ENCODE results near the gene PCDHGC4.

Gene PCDHGC4

DNA sequence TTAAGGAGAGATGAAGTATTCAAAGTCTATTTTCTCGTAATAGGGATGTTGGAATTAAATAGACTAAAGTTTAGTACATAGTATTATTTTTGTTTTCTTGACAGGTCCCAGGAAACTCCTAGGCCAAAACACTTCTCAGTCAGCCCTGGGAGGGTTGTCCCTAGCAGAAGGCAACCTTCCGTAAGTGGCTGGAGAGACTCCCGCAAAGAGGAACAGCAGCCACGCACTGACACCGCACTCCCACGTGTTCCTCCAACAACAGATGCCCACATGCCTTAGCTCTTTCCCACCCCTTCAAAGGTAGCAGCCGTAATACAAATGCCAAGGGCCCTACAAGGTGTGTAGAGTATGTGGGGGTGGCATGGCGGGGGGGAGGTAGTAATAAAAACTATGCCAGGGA lies 32.5 kb downstream of the PCDHGC4 start:
- ATAC-seq, result no peak
- no peak for TF ChIP-seq TCF4 (CRISPR knock-in tag; IDR thresholded peaks at IDR 0.05; ENCODE audit: borderline replicate concordance)
- TF ChIP-seq ESRRG (CRISPR knock-in tag; IDR thresholded peaks at IDR 0.05), result no peak
- TF ChIP-seq, protein P1, sequence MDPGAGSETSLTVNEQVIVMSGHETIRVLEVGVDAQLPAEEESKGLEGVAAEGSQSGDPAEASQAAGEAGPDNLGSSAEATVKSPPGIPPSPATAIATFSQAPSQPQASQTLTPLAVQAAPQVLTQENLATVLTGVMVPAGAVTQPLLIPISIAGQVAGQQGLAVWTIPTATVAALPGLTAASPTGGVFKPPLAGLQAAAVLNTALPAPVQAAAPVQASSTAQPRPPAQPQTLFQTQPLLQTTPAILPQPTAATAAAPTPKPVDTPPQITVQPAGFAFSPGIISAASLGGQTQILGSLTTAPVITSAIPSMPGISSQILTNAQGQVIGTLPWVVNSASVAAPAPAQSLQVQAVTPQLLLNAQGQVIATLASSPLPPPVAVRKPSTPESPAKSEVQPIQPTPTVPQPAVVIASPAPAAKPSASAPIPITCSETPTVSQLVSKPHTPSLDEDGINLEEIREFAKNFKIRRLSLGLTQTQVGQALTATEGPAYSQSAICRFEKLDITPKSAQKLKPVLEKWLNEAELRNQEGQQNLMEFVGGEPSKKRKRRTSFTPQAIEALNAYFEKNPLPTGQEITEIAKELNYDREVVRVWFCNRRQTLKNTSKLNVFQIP (CRISPR knock-in tag; IDR thresholded peaks at IDR 0.05; ENCODE audit: borderline replicate concordance, low read depth), result no peak
- TF ChIP-seq, protein P2, sequence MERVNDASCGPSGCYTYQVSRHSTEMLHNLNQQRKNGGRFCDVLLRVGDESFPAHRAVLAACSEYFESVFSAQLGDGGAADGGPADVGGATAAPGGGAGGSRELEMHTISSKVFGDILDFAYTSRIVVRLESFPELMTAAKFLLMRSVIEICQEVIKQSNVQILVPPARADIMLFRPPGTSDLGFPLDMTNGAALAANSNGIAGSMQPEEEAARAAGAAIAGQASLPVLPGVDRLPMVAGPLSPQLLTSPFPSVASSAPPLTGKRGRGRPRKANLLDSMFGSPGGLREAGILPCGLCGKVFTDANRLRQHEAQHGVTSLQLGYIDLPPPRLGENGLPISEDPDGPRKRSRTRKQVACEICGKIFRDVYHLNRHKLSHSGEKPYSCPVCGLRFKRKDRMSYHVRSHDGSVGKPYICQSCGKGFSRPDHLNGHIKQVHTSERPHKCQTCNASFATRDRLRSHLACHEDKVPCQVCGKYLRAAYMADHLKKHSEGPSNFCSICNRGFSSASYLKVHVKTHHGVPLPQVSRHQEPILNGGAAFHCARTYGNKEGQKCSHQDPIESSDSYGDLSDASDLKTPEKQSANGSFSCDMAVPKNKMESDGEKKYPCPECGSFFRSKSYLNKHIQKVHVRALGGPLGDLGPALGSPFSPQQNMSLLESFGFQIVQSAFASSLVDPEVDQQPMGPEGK (CRISPR knock-in tag; IDR thresholded peaks at IDR 0.05; ENCODE audit: borderline replicate concordance), result no peak
- no peak for TF ChIP-seq ARNTL (CRISPR knock-in tag; IDR thresholded peaks at IDR 0.05; ENCODE audit: borderline replicate concordance, low read depth)
- TF ChIP-seq ZFP30 (CRISPR knock-in tag; IDR thresholded peaks at IDR 0.05), result no peak
- TF ChIP-seq TOX (CRISPR knock-in tag; IDR thresholded peaks at IDR 0.05; ENCODE audit: borderline replicate concordance), result no peak
- TF ChIP-seq, protein P3, sequence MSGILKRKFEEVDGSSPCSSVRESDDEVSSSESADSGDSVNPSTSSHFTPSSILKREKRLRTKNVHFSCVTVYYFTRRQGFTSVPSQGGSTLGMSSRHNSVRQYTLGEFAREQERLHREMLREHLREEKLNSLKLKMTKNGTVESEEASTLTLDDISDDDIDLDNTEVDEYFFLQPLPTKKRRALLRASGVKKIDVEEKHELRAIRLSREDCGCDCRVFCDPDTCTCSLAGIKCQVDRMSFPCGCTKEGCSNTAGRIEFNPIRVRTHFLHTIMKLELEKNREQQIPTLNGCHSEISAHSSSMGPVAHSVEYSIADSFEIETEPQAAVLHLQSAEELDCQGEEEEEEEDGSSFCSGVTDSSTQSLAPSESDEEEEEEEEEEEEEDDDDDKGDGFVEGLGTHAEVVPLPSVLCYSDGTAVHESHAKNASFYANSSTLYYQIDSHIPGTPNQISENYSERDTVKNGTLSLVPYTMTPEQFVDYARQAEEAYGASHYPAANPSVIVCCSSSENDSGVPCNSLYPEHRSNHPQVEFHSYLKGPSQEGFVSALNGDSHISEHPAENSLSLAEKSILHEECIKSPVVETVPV (CRISPR knock-in tag; IDR thresholded peaks at IDR 0.05), result no peak
- TF ChIP-seq ZNF70 (CRISPR knock-in tag; IDR thresholded peaks at IDR 0.05), result no peak
- TF ChIP-seq ISL1 (CRISPR knock-in tag; IDR thresholded peaks at IDR 0.05), result no peak
- TF ChIP-seq, protein P4, sequence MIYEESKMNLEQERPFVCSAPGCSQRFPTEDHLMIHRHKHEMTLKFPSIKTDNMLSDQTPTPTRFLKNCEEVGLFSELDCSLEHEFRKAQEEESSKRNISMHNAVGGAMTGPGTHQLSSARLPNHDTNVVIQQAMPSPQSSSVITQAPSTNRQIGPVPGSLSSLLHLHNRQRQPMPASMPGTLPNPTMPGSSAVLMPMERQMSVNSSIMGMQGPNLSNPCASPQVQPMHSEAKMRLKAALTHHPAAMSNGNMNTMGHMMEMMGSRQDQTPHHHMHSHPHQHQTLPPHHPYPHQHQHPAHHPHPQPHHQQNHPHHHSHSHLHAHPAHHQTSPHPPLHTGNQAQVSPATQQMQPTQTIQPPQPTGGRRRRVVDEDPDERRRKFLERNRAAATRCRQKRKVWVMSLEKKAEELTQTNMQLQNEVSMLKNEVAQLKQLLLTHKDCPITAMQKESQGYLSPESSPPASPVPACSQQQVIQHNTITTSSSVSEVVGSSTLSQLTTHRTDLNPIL (CRISPR knock-in tag; IDR thresholded peaks at IDR 0.05; ENCODE audit: low read depth), result no peak
- TF ChIP-seq GLIS3 (CRISPR knock-in tag; IDR thresholded peaks at IDR 0.05), result no peak
- no peak for TF ChIP-seq BACH2 (CRISPR knock-in tag; IDR thresholded peaks at IDR 0.05; ENCODE audit: borderline replicate concordance)
- no peak for TF ChIP-seq OSR1 (CRISPR knock-in tag; IDR thresholded peaks at IDR 0.05)
- no peak for TF ChIP-seq CSDC2 (CRISPR knock-in tag; IDR thresholded peaks at IDR 0.05)
- no peak for TF ChIP-seq ZC3H10 (CRISPR knock-in tag; IDR thresholded peaks at IDR 0.05)
- TF ChIP-seq SNAI2 (CRISPR knock-in tag; IDR thresholded peaks at IDR 0.05), result no peak
- TF ChIP-seq RARB (CRISPR knock-in tag; IDR thresholded peaks at IDR 0.05), result no peak

DNA sequence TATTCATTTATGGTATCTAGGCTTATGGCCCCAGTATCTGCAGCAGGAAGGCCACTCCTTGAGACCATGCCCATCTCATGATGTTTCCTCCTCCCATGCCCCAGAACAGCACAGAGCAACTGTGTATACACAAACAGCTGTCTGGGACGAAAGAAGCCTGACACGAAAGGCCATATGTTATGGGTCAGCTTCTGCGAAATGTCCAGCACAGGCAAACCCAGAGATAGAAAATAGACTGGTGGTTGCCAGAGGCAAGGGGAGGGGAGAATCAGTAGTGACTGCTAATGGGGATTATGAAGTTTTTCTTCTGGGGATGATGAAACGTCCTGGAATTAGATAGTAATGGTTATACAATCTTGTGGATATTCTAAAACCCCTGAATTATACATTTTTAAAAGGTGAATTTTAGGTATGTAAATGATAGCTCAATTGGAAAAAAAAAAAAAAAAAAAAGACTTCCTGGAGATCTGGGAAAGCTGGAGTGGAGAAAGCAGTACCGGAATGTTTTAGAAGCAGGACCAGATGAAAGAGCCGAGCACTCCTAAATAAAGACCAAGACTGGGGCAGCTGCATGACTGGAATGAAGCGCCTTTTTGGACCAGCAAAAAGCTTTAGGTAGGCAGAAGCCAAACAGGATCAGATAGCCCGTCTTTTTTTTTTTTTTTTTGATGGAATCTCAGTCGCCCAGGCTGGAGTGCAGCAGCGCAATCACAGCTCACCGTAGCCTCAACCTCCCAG lies 33.2 kb downstream of the PCDHGC4 start:
- TF ChIP-seq ZFP3 (CRISPR knock-in tag; IDR thresholded peaks at IDR 0.05), result no peak
- no peak for TF ChIP-seq OSR1 (CRISPR knock-in tag; IDR thresholded peaks at IDR 0.05)
- peak; percentile 50; the same call in 1 of the 2 replicates for TF ChIP-seq TCF4 (CRISPR knock-in tag; IDR thresholded peaks at IDR 0.05; ENCODE audit: borderline replicate concordance)
- ATAC-seq, result no peak

DNA sequence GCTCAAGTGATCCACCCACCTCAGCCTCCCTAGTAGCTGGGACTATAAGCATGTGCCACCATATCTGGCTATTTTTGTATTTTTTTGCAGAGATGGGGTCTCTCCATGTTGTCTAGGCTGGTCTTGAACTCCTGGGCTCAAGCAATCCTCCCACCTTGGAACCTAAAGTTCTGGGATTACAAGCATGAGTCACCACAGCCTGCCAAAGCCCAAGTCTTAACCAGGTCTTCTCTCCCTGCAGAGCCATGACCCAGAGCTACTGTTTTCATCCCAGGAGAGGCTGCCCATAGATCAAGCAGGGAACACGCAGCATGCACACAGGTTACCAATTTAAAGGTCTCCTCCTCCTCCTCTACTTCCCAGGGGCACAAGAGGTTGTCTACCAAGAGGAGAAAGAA lies 33.8 kb downstream of the PCDHGC4 start:
- ATAC-seq, result no peak
- no peak for TF ChIP-seq ZC3H10 (CRISPR knock-in tag; IDR thresholded peaks at IDR 0.05)
- no peak for TF ChIP-seq BACH2 (CRISPR knock-in tag; IDR thresholded peaks at IDR 0.05; ENCODE audit: borderline replicate concordance)
- TF ChIP-seq, protein P1 (CRISPR knock-in tag; IDR thresholded peaks at IDR 0.05; ENCODE audit: borderline replicate concordance, low read depth), result no peak
- TF ChIP-seq ZNF8 (CRISPR knock-in tag; IDR thresholded peaks at IDR 0.05), result no peak
- TF ChIP-seq ZFP3 (CRISPR knock-in tag; IDR thresholded peaks at IDR 0.05), result no peak
- TF ChIP-seq, protein P2 (CRISPR knock-in tag; IDR thresholded peaks at IDR 0.05; ENCODE audit: borderline replicate concordance), result no peak
- TF ChIP-seq SNAI2 (CRISPR knock-in tag; IDR thresholded peaks at IDR 0.05), result no peak
- TF ChIP-seq OSR1 (CRISPR knock-in tag; IDR thresholded peaks at IDR 0.05), result no peak
- no peak for TF ChIP-seq PPARA (CRISPR knock-in tag; IDR thresholded peaks at IDR 0.05; ENCODE audit: borderline replicate concordance)
- TF ChIP-seq ZFP30 (CRISPR knock-in tag; IDR thresholded peaks at IDR 0.05), result no peak

Data from SK-N-SH treated with all-trans-retinoic acid at 6 μM for 48 hours (cell line).